Stimulated activated CD8-positive, alpha-beta memory T cell treated with anti-CD3 and anti-CD28 coated beads, Interleukin-15, amount 100 ng/mL, for 48 hours (primary cell): Measurements from ENCODE around the gene PDE2A.

Source experiments
- DNase-seq, 2 donors: peaks; one replicate each; pipeline ENCODE4 v3.0.0-alpha.2; 2020; ENCODE audit warnings: low read depth in 2 of 2

PDE2A gene

DNA sequence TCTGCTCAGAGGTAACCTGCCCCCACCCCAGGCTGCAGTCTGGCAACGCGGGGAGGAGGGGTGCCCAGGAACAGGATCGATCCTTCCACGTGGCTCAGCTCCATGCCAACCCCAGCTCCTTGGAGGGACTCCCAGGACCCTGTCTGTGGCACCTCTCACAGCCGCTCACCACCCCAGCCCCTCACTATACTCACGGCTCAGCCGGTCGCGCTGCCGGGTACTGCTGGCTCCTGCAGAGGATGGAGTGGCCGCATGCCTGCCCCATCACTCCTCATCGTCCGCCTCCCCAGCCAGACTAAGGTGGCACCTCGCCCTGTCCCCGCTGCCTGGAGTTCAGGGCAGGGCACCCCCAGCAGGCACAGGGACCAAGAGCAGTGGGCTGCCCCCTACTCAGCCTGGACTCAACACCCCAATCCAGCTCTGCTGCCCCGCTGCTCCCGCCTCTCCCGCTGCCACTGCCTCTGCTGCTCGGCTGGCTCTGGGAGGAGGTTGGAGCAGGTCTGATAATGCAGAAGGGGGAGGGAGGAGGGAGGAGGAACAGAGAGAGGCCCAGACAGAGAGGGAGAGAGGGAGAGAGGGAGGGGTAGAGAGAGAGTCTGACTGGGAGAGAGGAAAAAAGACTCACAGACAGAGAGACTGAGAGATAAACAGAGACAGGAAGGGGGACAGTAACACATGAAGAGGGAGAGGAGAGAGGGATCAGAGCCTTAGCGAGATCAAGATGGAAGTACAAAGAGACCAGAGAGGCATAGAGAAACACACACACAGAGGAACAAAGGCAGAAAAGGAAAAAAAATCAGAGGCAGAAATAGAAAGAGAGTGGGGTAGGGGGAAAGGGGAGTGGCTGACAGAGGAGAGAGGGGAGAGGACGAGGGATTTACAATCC lies at the start of gene PDE2A:
TSS of gene PDE2A (minus strand) at position 480 of the 886 bp plus-strand sequence. CDS start at position 265, 215 bp downstream.
- no peak for DNase-seq

DNA sequence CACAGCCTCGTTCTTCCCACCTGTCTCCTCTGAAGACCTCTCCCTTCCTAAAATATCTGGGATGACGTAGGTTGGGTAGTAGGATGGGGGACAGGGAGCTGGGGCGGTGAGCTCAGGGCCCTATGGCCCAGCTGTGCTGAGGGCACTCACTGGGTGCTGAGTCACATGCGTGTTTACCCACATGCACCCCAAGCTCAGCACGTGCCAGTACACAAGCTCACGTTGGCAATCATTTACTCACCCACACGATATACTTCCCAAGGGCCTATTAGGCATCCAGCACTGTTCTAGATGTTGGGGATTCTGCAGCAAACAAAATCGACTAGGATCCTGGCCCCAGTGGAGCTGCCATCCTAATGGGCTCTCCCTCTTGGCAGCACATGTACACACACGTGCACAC lies 49.3 kb upstream of the PDE2A start:
- no peak for DNase-seq

DNA sequence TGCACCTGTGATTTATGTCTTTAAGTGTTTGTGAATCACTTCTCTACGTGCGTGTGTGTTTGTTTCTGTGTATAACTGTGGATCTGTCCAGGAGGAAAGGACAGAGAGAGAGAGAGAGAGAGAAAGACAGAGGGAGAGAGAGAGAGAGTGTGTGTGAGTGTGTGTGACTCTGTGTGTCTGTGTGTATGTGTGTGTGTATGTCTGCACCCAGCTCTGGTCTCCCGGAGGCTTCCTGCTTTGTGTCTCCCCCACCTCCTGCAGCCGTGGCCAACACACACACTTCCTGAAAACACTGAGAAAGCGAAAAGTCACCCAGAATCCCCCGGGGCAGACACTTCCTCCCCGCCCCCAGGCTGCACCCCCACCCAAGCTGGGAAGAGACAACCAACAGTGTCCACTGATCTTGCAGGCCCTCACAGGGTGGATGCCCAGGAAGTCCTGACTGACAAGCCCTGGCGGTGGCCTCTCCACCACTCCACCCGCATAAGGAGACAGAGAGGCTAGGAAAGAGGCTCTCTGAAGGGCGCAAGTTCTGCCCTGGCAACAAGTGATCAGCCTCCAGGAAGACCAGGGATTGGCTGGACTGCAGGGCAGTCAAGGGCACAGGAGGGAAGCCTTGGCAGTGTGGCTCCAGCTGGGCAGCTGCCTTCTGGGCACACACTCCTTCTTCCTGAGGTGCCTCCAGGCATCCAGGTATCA lies 48.0 kb upstream of the PDE2A start:
- DNase-seq, result peak; percentile 66 to 71

DNA sequence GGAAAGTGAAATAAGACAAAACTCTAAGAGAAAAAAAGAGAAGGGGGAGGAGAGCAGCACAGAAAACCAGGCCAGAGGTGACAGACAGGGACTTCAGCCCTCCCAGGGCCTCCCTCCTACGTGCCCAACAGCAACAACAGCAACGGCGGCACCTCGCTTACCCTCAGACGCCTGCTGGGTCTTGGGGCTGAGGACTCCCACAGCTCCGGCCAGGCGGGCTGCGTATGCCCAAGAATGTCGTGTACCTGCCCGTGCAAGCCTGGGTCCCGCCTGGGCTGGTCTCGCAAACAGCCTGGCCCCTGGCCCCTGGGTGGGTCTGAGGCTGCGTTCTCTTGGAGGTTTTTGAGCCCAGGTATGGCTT lies 47.4 kb upstream of the PDE2A start:
- peak in 1 of 2 donors; percentile 9 for DNase-seq

DNA sequence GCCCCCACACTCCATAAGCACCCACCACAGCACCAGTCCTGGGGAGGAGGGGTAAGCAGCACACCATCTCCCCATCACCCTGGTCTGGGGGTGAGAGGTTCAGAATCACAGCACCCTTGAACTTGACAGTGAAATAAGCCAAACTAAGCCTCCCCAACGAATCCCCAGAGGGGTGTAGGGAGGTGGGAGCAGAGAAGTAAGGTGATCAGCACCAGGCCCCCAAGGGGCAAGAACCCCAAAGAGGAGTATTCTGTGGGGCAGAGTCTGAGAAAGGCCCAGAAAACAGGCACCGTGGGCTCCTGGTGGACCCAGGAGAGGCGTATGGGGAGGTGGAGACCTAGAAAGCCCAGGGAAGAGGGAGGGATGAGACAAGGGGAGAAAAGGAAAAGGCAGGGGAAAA lies 47.1 kb upstream of the PDE2A start:
- DNase-seq, result no peak

DNA sequence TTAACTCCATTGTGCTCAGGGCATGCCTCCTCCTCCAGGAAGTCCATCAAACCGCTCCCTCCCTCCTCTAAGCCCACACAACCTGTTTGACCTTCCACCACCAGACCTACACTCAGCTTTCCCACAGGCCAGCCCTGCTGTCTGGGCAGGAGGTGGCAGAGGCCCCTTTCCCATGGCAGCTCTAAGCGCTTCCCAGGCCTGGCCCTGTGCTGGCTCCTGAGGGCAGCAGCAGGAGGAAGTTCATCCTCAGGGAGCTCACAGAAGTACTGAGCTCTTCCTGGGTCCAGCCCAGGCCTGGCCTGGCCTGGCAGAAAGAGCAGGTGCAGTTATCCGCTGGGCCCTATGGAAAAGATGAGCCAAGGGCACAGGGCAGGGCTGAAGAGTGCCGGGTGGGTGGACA lies 46.6 kb upstream of the PDE2A start:
- DNase-seq, result no peak

DNA sequence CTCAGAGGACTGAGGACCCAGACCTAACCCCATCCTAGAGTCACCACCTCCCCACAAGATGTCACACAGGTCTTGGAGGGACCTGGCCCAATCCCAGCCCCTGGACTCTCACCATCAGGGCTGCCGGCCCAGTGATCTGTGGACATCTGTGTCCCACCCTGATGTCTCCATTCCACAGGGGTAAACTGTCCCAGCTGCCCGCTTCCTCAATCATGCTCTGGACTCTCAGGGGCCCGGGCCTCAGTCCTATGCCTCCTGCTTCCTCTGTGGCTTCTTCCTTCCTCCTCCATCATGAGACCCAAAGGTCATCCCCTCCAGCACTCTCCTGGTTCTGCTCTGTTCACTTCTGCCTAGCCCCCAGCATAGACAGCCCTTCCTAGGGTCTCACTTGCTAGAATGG lies 45.8 kb upstream of the PDE2A start:
- no peak for DNase-seq

DNA sequence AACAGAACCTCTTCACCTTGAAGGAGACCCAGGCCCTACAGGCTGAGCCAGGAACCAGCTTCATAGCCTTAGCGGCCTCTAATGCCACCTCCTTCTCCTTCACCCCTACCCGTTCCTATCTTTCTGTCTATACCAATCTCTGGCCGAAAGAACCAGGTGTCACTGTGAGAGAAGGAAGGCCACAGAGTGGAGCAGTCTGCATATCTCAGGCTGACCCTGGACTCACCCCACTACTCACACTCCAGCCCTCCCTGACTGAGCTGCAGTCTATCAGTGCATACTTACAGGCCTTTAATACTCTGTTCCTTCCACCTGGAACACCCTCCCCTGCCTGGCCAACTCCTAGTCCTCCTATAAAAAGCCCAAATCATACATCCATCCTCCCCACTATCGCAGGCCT lies 45.3 kb upstream of the PDE2A start:
- DNase-seq, result no peak

DNA sequence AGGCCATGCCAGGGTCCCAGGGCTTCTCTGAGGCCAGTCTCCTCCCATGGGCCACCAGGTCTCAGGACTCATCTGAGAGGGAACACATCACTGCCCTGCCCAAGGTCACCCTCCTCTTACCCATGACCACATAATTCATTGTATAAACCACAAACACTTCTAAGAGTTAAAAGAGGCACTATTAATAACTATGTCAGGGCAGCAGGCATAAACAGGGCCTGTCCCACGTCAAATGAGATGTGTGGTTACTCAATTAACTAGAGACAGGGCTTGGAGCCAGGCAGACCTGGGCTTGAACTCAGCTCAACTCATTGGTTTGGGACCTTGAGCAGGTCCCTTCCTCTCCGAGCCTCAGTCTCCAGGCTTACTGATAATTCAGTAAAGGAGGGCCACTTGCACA lies 44.9 kb upstream of the PDE2A start:
- DNase-seq, result no peak

DNA sequence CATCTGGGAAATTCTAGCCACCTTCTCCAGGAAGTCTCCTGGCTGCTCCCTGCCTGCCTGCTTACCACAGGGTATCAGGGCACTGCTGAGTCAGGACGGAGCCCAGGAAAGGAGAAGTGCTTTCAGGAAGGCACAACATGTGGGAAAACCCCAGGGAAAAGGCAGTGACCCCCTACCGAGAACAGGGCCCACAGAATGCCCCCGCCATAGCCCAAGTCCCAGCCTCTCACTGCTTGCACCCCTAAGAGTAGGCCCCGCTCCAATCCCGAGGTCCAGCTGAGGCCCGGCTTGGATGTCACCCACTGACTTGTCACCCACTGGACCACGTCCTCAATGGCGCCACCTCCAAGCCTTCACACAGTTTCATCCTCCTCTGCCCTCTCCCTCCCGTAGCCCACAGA lies 43.9 kb upstream of the PDE2A start:
- no peak for DNase-seq

DNA sequence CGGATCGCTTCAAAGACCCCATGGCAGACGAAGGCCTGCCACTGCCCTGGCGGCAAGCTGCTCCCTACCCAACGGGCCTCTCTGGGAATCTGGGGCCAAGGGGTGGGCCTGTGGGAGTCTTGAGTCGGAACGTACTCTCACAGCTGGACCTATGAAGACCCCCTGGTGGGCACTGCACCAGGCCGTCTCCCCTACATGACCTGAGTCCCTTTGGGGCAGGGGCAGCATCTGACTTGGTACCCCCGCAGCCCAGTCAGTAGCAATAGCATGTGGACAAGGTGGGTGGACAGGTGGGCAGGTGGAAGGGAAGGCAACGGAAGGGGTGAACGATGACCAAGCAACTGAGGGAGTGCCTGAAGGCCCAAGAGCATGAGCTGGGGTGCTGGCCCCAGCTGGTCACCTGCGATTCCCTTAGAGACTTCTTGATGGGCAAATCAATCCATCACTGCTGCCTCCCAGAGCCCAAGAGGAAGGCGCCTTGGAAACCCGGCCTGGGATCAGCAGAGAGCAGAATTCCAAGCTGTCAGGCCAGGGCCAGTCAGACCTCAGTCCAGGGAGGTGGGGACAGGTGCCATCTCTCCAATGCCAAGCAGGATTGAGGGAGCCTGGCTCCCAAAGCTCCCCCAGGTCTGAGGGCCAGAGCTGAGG lies 42.7 kb upstream of the PDE2A start:
- DNase-seq, result no peak

DNA sequence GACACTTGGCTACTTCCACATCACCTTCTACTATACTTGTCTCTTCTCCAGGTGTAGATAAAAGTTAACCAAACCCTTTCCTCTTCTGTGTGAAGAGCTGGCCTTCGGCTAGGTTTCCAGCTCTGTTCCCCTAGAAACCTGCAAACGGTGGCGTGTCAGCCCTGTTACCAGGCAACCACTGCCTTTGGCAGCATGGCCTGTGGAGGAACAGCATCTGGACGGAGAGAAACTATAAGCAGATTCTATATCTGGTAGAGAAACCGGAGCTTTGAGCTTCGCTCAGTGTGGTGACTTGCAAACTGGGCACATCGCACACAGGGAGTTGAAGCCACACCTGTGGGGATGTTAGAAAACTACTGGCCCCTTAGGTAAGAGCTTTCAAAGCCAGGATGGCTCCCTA lies 42.1 kb upstream of the PDE2A start:
- no peak for DNase-seq

DNA sequence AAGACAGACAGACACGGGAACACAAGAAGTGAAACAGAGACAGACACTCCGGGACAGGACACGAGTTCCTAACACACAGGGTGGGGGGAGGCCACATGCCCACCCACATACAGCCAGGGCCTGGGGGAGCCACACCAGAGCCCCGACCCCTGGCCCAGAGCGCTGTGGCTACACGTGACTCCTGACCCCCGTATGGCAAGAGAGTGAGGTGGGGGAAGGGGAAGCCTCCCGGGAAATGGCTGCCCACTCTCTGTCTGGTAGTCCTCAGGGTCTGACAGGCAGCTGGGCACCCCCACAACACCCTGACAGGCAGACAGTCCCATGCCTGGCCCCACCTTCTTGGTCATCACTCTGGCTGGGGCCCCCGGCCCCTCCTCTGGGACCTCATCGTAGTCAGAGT lies 38.6 kb upstream of the PDE2A start:
- DNase-seq, result no peak

DNA sequence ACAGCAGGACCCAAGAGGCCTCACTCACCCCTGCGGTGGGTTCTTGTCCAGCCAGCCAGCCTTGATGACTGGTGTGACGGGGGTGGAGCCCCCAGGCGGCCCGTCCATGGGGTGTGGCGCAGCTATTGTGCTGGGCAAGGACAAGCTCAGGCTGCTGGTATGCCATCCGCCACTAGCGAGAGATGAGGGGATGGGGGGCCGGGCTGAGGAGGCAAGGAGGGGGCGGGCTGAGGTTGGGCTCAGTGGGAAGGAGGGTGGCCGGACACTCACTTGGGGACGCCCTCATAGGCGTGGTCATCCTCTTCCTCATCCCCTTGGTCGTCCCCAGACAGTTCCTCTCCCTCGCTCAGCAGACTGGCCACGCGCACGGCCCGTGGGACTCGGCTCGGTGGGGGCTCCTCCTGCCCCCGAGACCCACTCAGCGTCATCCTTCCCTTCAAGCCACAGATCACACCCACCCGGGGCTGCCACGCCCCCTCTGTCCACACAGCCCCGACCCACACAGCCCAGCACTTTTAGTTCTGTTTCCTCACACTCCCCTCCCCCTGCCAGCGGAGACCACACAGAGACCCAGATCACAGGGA lies 38.0 kb upstream of the PDE2A start:
- DNase-seq, result no peak

DNA sequence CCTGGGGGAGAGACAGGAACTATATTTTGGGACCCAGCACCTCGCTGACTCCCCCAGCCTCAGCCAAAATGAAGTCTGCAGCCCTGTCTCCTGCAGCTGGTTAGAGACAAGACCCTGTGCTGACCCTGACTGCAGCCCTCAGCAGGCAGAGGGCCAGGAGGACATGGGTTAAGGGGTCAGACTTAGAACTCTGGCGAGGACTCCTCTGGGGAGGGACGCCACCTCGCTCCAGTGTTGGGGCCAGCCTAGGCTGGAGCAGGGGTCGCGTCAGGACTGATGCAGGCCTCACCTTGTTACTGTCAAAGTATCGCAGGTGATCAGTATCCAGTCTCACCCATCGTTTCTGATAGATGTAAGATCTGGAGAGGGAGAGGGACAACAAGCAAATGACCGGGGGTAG lies 36.9 kb upstream of the PDE2A start:
- DNase-seq, result no peak

DNA sequence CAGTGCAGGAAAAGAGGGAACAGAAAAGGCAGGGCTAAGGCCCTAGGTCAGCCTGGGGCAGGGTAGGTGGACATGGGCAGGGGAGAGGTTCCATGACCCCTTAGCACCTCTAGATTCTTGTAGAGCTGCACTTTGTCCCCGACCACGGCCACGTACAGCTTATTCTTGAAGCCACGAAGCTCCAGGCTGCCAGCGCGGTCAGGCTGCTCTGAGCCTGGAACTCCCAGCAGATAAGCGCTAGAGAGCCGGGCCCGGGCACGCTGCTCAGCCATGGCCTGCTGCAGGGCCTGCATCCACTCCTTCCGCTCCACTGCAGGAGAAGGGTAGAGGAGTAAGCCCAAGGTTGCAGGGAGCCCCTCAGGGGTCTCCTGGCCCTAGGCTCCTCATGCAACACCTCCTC lies 36.1 kb upstream of the PDE2A start:
- no peak for DNase-seq

DNA sequence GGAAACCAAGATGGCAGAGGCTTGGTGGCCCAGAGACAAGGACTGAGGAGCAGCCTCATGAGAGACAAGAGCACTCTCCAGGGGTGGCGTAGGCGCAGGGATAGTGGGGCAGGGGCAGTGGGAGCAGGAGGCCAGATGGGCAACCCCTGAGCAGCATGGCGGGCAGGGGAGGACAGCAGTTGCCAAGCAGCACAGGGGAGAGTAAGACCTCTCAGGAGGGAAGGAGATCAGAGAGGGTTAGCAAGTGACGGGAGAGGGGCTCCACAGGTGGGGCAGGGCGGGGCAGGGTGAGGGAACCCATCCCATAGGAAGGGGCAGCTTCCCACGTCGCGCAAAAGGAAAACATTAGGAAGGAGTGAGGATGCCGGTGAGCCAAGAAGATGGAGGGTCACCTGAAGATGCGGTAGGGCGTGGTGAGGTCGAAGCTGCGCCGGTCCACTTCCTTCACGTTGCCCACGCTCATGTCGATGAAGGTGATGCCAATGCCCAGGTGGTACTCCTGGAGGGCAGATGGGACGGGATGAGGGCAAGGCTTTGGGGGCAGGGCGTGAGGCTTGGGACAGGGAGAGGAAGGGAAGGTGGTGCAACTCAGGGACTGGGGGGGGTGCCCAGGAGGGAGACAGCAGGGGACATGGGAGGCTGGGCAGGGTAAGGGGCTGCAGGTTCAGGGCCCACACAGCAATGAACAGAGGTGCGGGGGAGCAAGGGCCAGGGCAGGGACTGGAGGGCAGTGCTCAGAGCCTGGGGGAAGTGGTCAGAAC lies 35.4 kb upstream of the PDE2A start:
- DNase-seq, result no peak

DNA sequence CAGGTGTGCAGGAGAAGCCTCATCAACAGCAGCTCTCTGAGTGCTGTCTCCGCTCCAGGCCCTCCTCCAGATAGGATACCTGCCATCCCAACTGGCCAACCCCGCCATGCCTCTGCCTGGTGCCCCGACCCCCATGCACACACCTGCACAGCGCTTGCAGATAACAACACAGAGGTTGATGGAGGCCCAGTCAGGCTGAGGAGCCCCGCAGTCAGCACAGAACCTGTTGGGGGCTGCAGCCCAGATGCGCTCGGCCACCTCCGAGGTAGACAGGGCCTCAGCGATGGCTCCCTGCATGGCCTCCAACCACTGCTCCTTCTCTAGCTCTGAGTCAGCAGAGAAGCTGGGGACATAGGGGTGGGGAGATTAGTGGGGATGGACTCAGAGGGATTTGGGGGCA lies 32.8 kb upstream of the PDE2A start:
- DNase-seq, result no peak

DNA sequence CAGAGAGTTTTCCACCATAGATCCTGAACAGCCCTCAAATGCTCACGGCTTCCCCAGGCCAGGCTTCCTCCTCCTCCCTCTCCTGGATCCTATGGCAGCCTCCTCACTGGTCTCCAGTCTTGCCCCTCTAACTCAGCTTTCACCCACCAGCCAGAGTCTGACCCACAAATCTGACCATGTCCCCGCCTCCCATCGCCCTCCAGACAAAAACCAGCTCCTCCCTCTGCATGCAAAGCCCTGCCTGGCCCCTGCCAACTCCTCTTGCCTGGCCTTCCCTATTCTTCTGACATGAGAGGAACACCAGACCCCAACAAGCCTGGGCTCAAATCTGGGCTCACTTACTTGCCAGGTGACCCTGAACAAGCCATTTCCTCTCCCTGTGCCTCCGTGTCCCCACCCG lies 32.4 kb upstream of the PDE2A start:
- no peak for DNase-seq

DNA sequence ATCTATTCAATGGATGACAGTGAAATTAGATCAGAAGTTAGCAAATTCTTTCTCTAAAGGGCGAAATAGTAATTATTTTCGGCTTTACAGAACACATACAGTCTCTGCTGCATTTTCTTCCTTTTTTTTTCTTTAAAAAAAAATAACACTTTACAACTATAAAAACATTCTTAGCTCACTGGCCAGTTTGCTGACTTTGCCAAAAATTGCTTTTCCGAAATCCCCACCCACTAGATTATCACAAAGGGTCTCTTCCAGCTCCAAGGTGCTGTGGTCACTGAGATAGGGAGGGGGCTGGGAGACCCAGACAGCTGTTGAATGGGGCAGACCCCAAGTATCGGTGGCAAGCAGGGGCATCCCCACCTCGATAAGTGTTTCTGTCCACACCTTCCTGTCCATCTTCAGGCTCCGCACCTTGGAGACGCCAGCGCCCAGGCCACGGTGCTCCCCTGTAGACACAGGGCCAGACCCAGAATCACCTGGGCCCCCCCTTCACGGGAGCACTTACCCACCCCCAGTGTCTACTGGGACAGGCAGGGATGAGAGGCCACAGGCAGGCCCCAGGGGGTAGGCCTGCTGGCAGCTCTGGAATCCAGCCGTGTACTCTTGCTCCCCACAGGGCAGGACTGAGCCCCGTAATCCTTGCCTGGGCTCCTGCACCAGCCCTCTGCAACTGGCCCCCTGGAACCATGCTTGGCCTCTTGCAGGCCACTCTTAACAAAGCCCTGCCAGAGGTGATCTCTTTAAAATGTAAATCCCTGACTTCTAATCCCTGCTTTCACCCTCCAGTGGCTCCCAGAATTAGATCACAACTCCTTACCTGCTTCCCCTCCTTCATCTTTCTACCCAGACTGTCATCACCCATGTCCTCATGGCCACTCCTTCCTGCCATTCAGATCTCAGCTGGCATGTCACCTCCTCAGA lies 31.5 kb upstream of the PDE2A start:
- no peak for DNase-seq
